Choroid plexus epithelial cell (primary cell): ENCODE data around the gene UNC119.
A peak's percentile ranks its signal among the peaks of the same experiment; 100 is the strongest.

Experiments used
- DNase-seq: peaks from one replicate; pipeline ENCODE4 v3.0.0-alpha.2; 2010; ENCODE audit warnings: low read depth
- H3K4me3 ChIP-seq: 2 replicates; pipeline ENCODE4 v1.5.1; 2011; ENCODE audit warnings: low read depth, mild to moderate bottlenecking, control low read depth, low read length, moderate library complexity
- CTCF ChIP-seq: conservative IDR thresholded peaks from 2 replicates; pipeline ENCODE4 v1.5.1; 2011; ENCODE audit warnings: low read depth, mild to moderate bottlenecking, control low read depth, inconsistent platforms, low read length, moderate library complexity

UNC119 gene

GRCh38 chr17:28552176-28552999 lies at the start of gene UNC119:
Gene UNC119, minus strand, starts transcription at chr17:28552624. Its CDS starts 67 bp downstream, at chr17:28552557.
- DNase-seq: peak; percentile 68
- TF ChIP-seq CTCF: no peak
- H3K4me3 ChIP-seq: peak within 1 kb of the TSS; percentile 80

- peak; percentile 85 for DNase-seq
- H3K4me3 ChIP-seq: peak overlapping the region; percentile 83
- TF ChIP-seq CTCF: no peak
Observed at GRCh38 chr17:28599311-28600184, 47.1 kb upstream of the UNC119 start.

- peak; percentile 93 for DNase-seq
- peak within 1 kb of the TSS; percentile 83 for H3K4me3 ChIP-seq
- TF ChIP-seq CTCF: no peak
Observed at GRCh38 chr17:28598799-28599310, 46.4 kb upstream of the UNC119 start, which contains the start of gene SPAG5. Gene SPAG5, minus strand, starts transcription at chr17:28599025. Its CDS starts 79 bp downstream, at chr17:28598946.

- peak overlapping the region; percentile 83 for H3K4me3 ChIP-seq
- TF ChIP-seq CTCF: no peak
- no peak for DNase-seq
Observed at GRCh38 chr17:28598389-28598788, 46.0 kb upstream of the UNC119 start.

GRCh38 chr17:28597606-28598383 lies 45.4 kb upstream of the UNC119 start:
- TF ChIP-seq CTCF: no peak
- no peak overlapping the region for H3K4me3 ChIP-seq
- DNase-seq: no peak

GRCh38 chr17:28592260-28592659 lies 39.8 kb upstream of the UNC119 start:
- no peak for DNase-seq
- H3K4me3 ChIP-seq: no peak overlapping the region
- no peak for TF ChIP-seq CTCF
